Measurements from ENCODE around the gene FBXL22.
"Not testable (repeated sequence)": the region's sequence is repeated elsewhere in the genome, so short reads cannot be mapped to it uniquely, and the experiment has no call there.

The FBXL22 gene

GRCh38 chr15:63620760-63621159 lies 23.6 kb downstream of the FBXL22 start:
- H3K9me3 ChIP-seq (ENCODE audit: control extremely low read depth in 1 of 5, control insufficient read depth in 4 of 5, insufficient read depth in 2 of 5, low read depth in 1 of 5, low read length in 4 of 5); DNase-seq; H3K27ac ChIP-seq (ENCODE audit: insufficient read depth in 1 of 2, low read depth in 1 of 2, low read length in 2 of 2, poor library complexity in 1 of 2, severe bottlenecking in 2 of 2); POLR2A ChIA-PET; H3K4me3 ChIP-seq (ENCODE audit: control insufficient read depth in 1 of 7, extremely low read depth in 1 of 7, insufficient read depth in 4 of 7, low read depth in 2 of 7, low read length in 6 of 7); CTCF ChIA-PET; H3K27me3 ChIP-seq (replicated peaks in 2 of 5; ENCODE audit: control insufficient read depth in 4 of 5, insufficient read depth in 5 of 5, low read length in 4 of 5); H3K4me1 ChIP-seq (ENCODE audit: control extremely low read depth in 1 of 4, control insufficient read depth in 4 of 4, insufficient read depth in 4 of 4, low read length in 3 of 4): not testable (repeated sequence)
- WGBS (ENCODE audit: insufficient coverage) = no CpG with 5 or more reads among the region's 2 CpGs
- H3K36me3 ChIP-seq (ENCODE audit: control insufficient read depth in 4 of 4, insufficient read depth in 4 of 4, low read length in 3 of 4) = peaks cover 26 to 53% (median 40%) of the 10 kb centered on the region in 4 experiments

GRCh38 chr15:63623232-63623969 lies 26.2 kb downstream of the FBXL22 start:
- CTCF ChIA-PET = interaction anchor here (0.7 to 3.2 kb wide), 4 partner anchors 8 to 18 kb away, joined by 3 to 12 read pairs (median 4); no protein-coding TSS in a partner anchor
- H3K27ac ChIP-seq (ENCODE audit: insufficient read depth in 1 of 2, low read depth in 1 of 2, low read length in 2 of 2, poor library complexity in 1 of 2, severe bottlenecking in 2 of 2) = no peak overlapping the region
- no peak for DNase-seq
- 94% methylated on average over 7 of the region's 8 CpGs for WGBS (ENCODE audit: insufficient coverage)
- no peak overlapping the region for H3K4me3 ChIP-seq (ENCODE audit: control insufficient read depth in 1 of 7, extremely low read depth in 1 of 7, insufficient read depth in 4 of 7, low read depth in 2 of 7, low read length in 6 of 7)
- no peaks in the 10 kb centered on the region for H3K27me3 ChIP-seq (replicated peaks in 2 of 5; ENCODE audit: control insufficient read depth in 4 of 5, insufficient read depth in 5 of 5, low read length in 4 of 5)
- peaks cover 0 to 2% (median 0%) of the 10 kb centered on the region in 5 experiments for H3K9me3 ChIP-seq (ENCODE audit: control extremely low read depth in 1 of 5, control insufficient read depth in 4 of 5, insufficient read depth in 2 of 5, low read depth in 1 of 5, low read length in 4 of 5)
- peaks cover 34 to 69% (median 47%) of the 10 kb centered on the region in 4 experiments for H3K36me3 ChIP-seq (ENCODE audit: control insufficient read depth in 4 of 4, insufficient read depth in 4 of 4, low read length in 3 of 4)
- H3K4me1 ChIP-seq (ENCODE audit: control extremely low read depth in 1 of 4, control insufficient read depth in 4 of 4, insufficient read depth in 4 of 4, low read length in 3 of 4) = no peaks in the 10 kb centered on the region
- POLR2A ChIA-PET = no interaction called here

GRCh38 chr15:63626955-63627354 lies 29.8 kb downstream of the FBXL22 start:
- POLR2A ChIA-PET = no interaction called here
- CTCF ChIA-PET = interaction anchor here (0.7 to 2.9 kb wide), 3 partner anchors 11 to 17 kb away, joined by 3 to 9 read pairs (median 8); no protein-coding TSS in a partner anchor
- Histone ChIP-seq H3K27ac (ENCODE audit: insufficient read depth in 1 of 2, low read depth in 1 of 2, low read length in 2 of 2, poor library complexity in 1 of 2, severe bottlenecking in 2 of 2) (no peak overlapping the region), H3K27me3 (replicated peaks in 2 of 5; ENCODE audit: control insufficient read depth in 4 of 5, insufficient read depth in 5 of 5, low read length in 4 of 5) (no peaks in the 10 kb centered on the region), H3K4me3 (ENCODE audit: control insufficient read depth in 1 of 7, extremely low read depth in 1 of 7, insufficient read depth in 4 of 7, low read depth in 2 of 7, low read length in 6 of 7) (no peak overlapping the region), H3K36me3 (ENCODE audit: control insufficient read depth in 4 of 4, insufficient read depth in 4 of 4, low read length in 3 of 4) (peaks cover 38 to 92% (median 72%) of the 10 kb centered on the region in 4 experiments), H3K4me1 (ENCODE audit: control extremely low read depth in 1 of 4, control insufficient read depth in 4 of 4, insufficient read depth in 4 of 4, low read length in 3 of 4) (no peaks in the 10 kb centered on the region), H3K9me3 (ENCODE audit: control extremely low read depth in 1 of 5, control insufficient read depth in 4 of 5, insufficient read depth in 2 of 5, low read depth in 1 of 5, low read length in 4 of 5) (peaks cover 0 to 2% (median 0%) of the 10 kb centered on the region in 5 experiments)
- DNase-seq = no peak
- 100% methylated on average over 1 of the region's 1 CpG for WGBS (ENCODE audit: insufficient coverage)

GRCh38 chr15:63628123-63628822 lies 31.1 kb downstream of the FBXL22 start:
- Histone ChIP-seq H3K9me3 (ENCODE audit: control extremely low read depth in 1 of 5, control insufficient read depth in 4 of 5, insufficient read depth in 2 of 5, low read depth in 1 of 5, low read length in 4 of 5) (no peaks in the 10 kb centered on the region), H3K27ac (ENCODE audit: insufficient read depth in 1 of 2, low read depth in 1 of 2, low read length in 2 of 2, poor library complexity in 1 of 2, severe bottlenecking in 2 of 2) (no peak overlapping the region), H3K4me3 (ENCODE audit: control insufficient read depth in 1 of 7, extremely low read depth in 1 of 7, insufficient read depth in 4 of 7, low read depth in 2 of 7, low read length in 6 of 7) (no peak overlapping the region), H3K4me1 (ENCODE audit: control extremely low read depth in 1 of 4, control insufficient read depth in 4 of 4, insufficient read depth in 4 of 4, low read length in 3 of 4) (no peaks in the 10 kb centered on the region), H3K36me3 (ENCODE audit: control insufficient read depth in 4 of 4, insufficient read depth in 4 of 4, low read length in 3 of 4) (peaks cover 30 to 92% (median 72%) of the 10 kb centered on the region in 4 experiments), H3K27me3 (replicated peaks in 2 of 5; ENCODE audit: control insufficient read depth in 4 of 5, insufficient read depth in 5 of 5, low read length in 4 of 5) (no peaks in the 10 kb centered on the region)
- POLR2A ChIA-PET = interaction anchor here (1.3 kb wide), 1 partner anchor 10 kb away, joined by 4 read pairs; no protein-coding TSS in a partner anchor
- WGBS (ENCODE audit: insufficient coverage) = 95% methylated on average over 5 of the region's 13 CpGs
- CTCF ChIA-PET = interaction anchor here (1.0 to 2.9 kb wide), 3 partner anchors 12 to 69 kb away, joined by 4 to 9 read pairs (median 8); no protein-coding TSS in a partner anchor
- no peak for DNase-seq

- Histone ChIP-seq H3K4me3 (ENCODE audit: control insufficient read depth in 1 of 7, extremely low read depth in 1 of 7, insufficient read depth in 4 of 7, low read depth in 2 of 7, low read length in 6 of 7) (no peak overlapping the region), H3K36me3 (ENCODE audit: control insufficient read depth in 4 of 4, insufficient read depth in 4 of 4, low read length in 3 of 4) (peaks cover 31 to 90% (median 66%) of the 10 kb centered on the region in 4 experiments), H3K27ac (ENCODE audit: insufficient read depth in 1 of 2, low read depth in 1 of 2, low read length in 2 of 2, poor library complexity in 1 of 2, severe bottlenecking in 2 of 2) (no peak overlapping the region), H3K9me3 (ENCODE audit: control extremely low read depth in 1 of 5, control insufficient read depth in 4 of 5, insufficient read depth in 2 of 5, low read depth in 1 of 5, low read length in 4 of 5) (no peaks in the 10 kb centered on the region), H3K4me1 (ENCODE audit: control extremely low read depth in 1 of 4, control insufficient read depth in 4 of 4, insufficient read depth in 4 of 4, low read length in 3 of 4) (no peaks in the 10 kb centered on the region), H3K27me3 (replicated peaks in 2 of 5; ENCODE audit: control insufficient read depth in 4 of 5, insufficient read depth in 5 of 5, low read length in 4 of 5) (no peaks in the 10 kb centered on the region)
- ChIA-PET CTCF (interaction anchor here (0.9 to 2.9 kb wide), 3 partner anchors 10 to 122 kb away, joined by 3 to 9 read pairs (median 3); no protein-coding TSS in a partner anchor), POLR2A (interaction anchor here (1.2 to 1.3 kb wide), 2 partner anchors 8 to 17 kb away, joined by 3 to 4 read pairs; no protein-coding TSS in a partner anchor)
- DNase-seq = no peak
- WGBS (ENCODE audit: insufficient coverage) = 100% methylated on average over 6 of the region's 7 CpGs
Observed at GRCh38 chr15:63630036-63630751, 33.0 kb downstream of the FBXL22 start.

- DNase-seq = no peak
- ChIA-PET CTCF (interaction anchor here (1.4 to 2.4 kb wide), 3 partner anchors 19 to 24 kb away, joined by 3 to 10 read pairs (median 5); no protein-coding TSS in a partner anchor), POLR2A (no interaction called here)
- H3K4me1 ChIP-seq (ENCODE audit: control extremely low read depth in 1 of 4, control insufficient read depth in 4 of 4, insufficient read depth in 4 of 4, low read length in 3 of 4) = no peaks in the 10 kb centered on the region
- H3K4me3 ChIP-seq (ENCODE audit: control insufficient read depth in 1 of 7, extremely low read depth in 1 of 7, insufficient read depth in 4 of 7, low read depth in 2 of 7, low read length in 6 of 7) = no peak overlapping the region
- no peaks in the 10 kb centered on the region for H3K27me3 ChIP-seq (replicated peaks in 2 of 5; ENCODE audit: control insufficient read depth in 4 of 5, insufficient read depth in 5 of 5, low read length in 4 of 5)
- H3K36me3 ChIP-seq (ENCODE audit: control insufficient read depth in 4 of 4, insufficient read depth in 4 of 4, low read length in 3 of 4) = peaks cover 29 to 89% (median 65%) of the 10 kb centered on the region in 4 experiments
- WGBS (ENCODE audit: insufficient coverage) = no CpG with 5 or more reads among the region's 2 CpGs
- H3K27ac ChIP-seq (ENCODE audit: insufficient read depth in 1 of 2, low read depth in 1 of 2, low read length in 2 of 2, poor library complexity in 1 of 2, severe bottlenecking in 2 of 2) = no peak overlapping the region
- H3K9me3 ChIP-seq (ENCODE audit: control extremely low read depth in 1 of 5, control insufficient read depth in 4 of 5, insufficient read depth in 2 of 5, low read depth in 1 of 5, low read length in 4 of 5) = no peaks in the 10 kb centered on the region
Observed at GRCh38 chr15:63633312-63633711, 36.1 kb downstream of the FBXL22 start.
